ENCODE data around the gene GAD1. TPM values are rescaled to one million over a fixed set of nuclear protein-coding genes. Genes with fewer than 3 reads are reported as not detected.

The GAD1 gene
- polyA plus RNA-seq, 1 donor from 2014 or later = 56.3 TPM

- Histone ChIP-seq H3K9ac (ENCODE audit: low read length) (no peak overlapping the region), H3K9me3 (ENCODE audit: low read length) (no peaks in the 10 kb centered on the region), H3K27ac (ENCODE audit: low read length) (no peak overlapping the region), H3K36me3 (ENCODE audit: insufficient read depth, low read length) (no peaks in the 10 kb centered on the region), H3K79me2 (replicated peaks; ENCODE audit: insufficient read depth, low read length) (no peaks in the 10 kb centered on the region), H2AFZ (ENCODE audit: low read depth, low read length) (no peak overlapping the region), H3K9me2 (ENCODE audit: insufficient read depth, low read length) (no peaks in the 10 kb centered on the region), H3K4me3 (ENCODE audit: low read length) (no peak overlapping the region), H3F3A (ENCODE audit: insufficient read depth, low read length, poor library complexity, severe bottlenecking) (no peaks in the 10 kb centered on the region), H3K27me3 (ENCODE audit: insufficient read depth, low read depth, low read length) (no peaks in the 10 kb centered on the region), H4K20me1 (ENCODE audit: insufficient read depth) (no peaks in the 10 kb centered on the region), H3K4me2 (ENCODE audit: low read length) (no peak overlapping the region)
- no peak for TF ChIP-seq RAD21 (conservative IDR thresholded peaks at IDR 0.05)
Observed at GRCh38 chr2:170887496-170887895, 70.8 kb downstream of the GAD1 start.

- Histone ChIP-seq H3K27ac (ENCODE audit: low read length) (no peak overlapping the region), H3K36me3 (ENCODE audit: insufficient read depth, low read length) (no peaks in the 10 kb centered on the region), H3K4me3 (ENCODE audit: low read length) (no peak overlapping the region), H4K20me1 (ENCODE audit: insufficient read depth) (no peaks in the 10 kb centered on the region), H3K79me2 (replicated peaks; ENCODE audit: insufficient read depth, low read length) (no peaks in the 10 kb centered on the region), H3F3A (ENCODE audit: insufficient read depth, low read length, poor library complexity, severe bottlenecking) (no peaks in the 10 kb centered on the region), H3K9me2 (ENCODE audit: insufficient read depth, low read length) (no peaks in the 10 kb centered on the region), H2AFZ (ENCODE audit: low read depth, low read length) (no peak overlapping the region), H3K4me2 (ENCODE audit: low read length) (no peak overlapping the region), H3K9me3 (ENCODE audit: low read length) (no peaks in the 10 kb centered on the region), H3K27me3 (ENCODE audit: insufficient read depth, low read depth, low read length) (no peaks in the 10 kb centered on the region), H3K9ac (ENCODE audit: low read length) (no peak overlapping the region)
- TF ChIP-seq TAF1 (IDR thresholded peaks at IDR 0.05; ENCODE audit: low read depth) (no peak), POLR2AphosphoS5 (IDR thresholded peaks at IDR 0.05) (no peak), SMC3 (conservative IDR thresholded peaks at IDR 0.05; ENCODE audit: poor library complexity) (no peak), EZH2 (IDR thresholded peaks at IDR 0.05; ENCODE audit: borderline replicate concordance, insufficient read depth, low read length, poor library complexity, severe bottlenecking) (no peak), MXI1 (conservative IDR thresholded peaks at IDR 0.05; ENCODE audit: poor library complexity, severe bottlenecking) (no peak), CTCF (IDR thresholded peaks at IDR 0.05; ENCODE audit: poor library complexity, severe bottlenecking) (no peak), REST (IDR thresholded peaks at IDR 0.05; ENCODE audit: borderline replicate concordance) (no peak), RAD21 (conservative IDR thresholded peaks at IDR 0.05) (no peak), EP300 (conservative IDR thresholded peaks at IDR 0.05; ENCODE audit: poor library complexity, severe bottlenecking) (no peak)
Observed at GRCh38 chr2:170887896-170888295, 71.2 kb downstream of the GAD1 start.

- Histone ChIP-seq H4K20me1 (ENCODE audit: insufficient read depth) (no peaks in the 10 kb centered on the region), H3K9me2 (ENCODE audit: insufficient read depth, low read length) (no peaks in the 10 kb centered on the region), H2AFZ (ENCODE audit: low read depth, low read length) (no peak overlapping the region), H3F3A (ENCODE audit: insufficient read depth, low read length, poor library complexity, severe bottlenecking) (no peaks in the 10 kb centered on the region), H3K9ac (ENCODE audit: low read length) (no peak overlapping the region), H3K79me2 (replicated peaks; ENCODE audit: insufficient read depth, low read length) (no peaks in the 10 kb centered on the region), H3K9me3 (ENCODE audit: low read length) (no peaks in the 10 kb centered on the region), H3K4me3 (ENCODE audit: low read length) (no peak overlapping the region), H3K36me3 (ENCODE audit: insufficient read depth, low read length) (no peaks in the 10 kb centered on the region), H3K27me3 (ENCODE audit: insufficient read depth, low read depth, low read length) (no peaks in the 10 kb centered on the region), H3K4me2 (ENCODE audit: low read length) (no peak overlapping the region), H3K27ac (ENCODE audit: low read length) (no peak overlapping the region)
- TF ChIP-seq TAF1 (IDR thresholded peaks at IDR 0.05; ENCODE audit: low read depth) (no peak), SMC3 (conservative IDR thresholded peaks at IDR 0.05; ENCODE audit: poor library complexity) (no peak), MXI1 (conservative IDR thresholded peaks at IDR 0.05; ENCODE audit: poor library complexity, severe bottlenecking) (no peak), REST (IDR thresholded peaks at IDR 0.05; ENCODE audit: borderline replicate concordance) (no peak), POLR2AphosphoS5 (IDR thresholded peaks at IDR 0.05) (no peak), EP300 (conservative IDR thresholded peaks at IDR 0.05; ENCODE audit: poor library complexity, severe bottlenecking) (no peak), EZH2 (IDR thresholded peaks at IDR 0.05; ENCODE audit: borderline replicate concordance, insufficient read depth, low read length, poor library complexity, severe bottlenecking) (no peak), RAD21 (conservative IDR thresholded peaks at IDR 0.05) (no peak), CTCF (IDR thresholded peaks at IDR 0.05; ENCODE audit: poor library complexity, severe bottlenecking) (no peak)
Observed at GRCh38 chr2:170891893-170892292, 75.2 kb downstream of the GAD1 start.
